ENCODE measurements around the gene RTP3. TPM values are rescaled to one million over a fixed set of nuclear protein-coding genes. Genes with fewer than 3 reads are reported as not detected.
A peak's percentile ranks its signal among the peaks of the same experiment; 100 is the strongest.

The RTP3 gene
- total and polyA plus RNA-seq, 2 of the 8 experiments (the other 6 are each of a cell fraction or from before 2014, with no cell fraction given) = 0.08 TPM; not detected in 1

- Histone ChIP-seq H4K20me1 (replicated peaks in 1 of 2; ENCODE audit: control insufficient read depth in 1 of 2, insufficient read depth in 2 of 2, low read length in 2 of 2) (no peaks in the 10 kb centered on the region), H3K18ac (ENCODE audit: extremely low read depth, low read length) (no peak overlapping the region), H3K4ac (replicated peaks; ENCODE audit: insufficient read length, low read depth, low read length) (no peak overlapping the region), H3K4me3 (ENCODE audit: extremely low read depth in 1 of 4, insufficient read depth in 2 of 4, low read depth in 3 of 4, low read length in 4 of 4) (no peak overlapping the region), H4K91ac (replicated peaks; ENCODE audit: insufficient read length, low read length) (no peak overlapping the region), H3K79me2 (ENCODE audit: control insufficient read depth in 1 of 2, insufficient read depth in 2 of 2, low read length in 2 of 2) (no peaks in the 10 kb centered on the region), H2BK5ac (ENCODE audit: low read depth, low read length) (0 out of 2 replicates have a peak overlapping the region, but pooled peaks have one; percentile 57), H2AK5ac (ENCODE audit: low read depth, low read length) (no peak overlapping the region), H3K9ac (replicated peaks in 1 of 4; ENCODE audit: extremely low read depth in 1 of 4, low read depth in 3 of 4, low read length in 3 of 4) (no peak overlapping the region), H2AFZ (ENCODE audit: low read length) (no peak overlapping the region), H3K23me2 (ENCODE audit: low read depth, low read length) (no peaks in the 10 kb centered on the region), H3K56ac (replicated peaks; ENCODE audit: insufficient read length, low read depth, low read length) (no peak overlapping the region), H3K23ac (ENCODE audit: insufficient read length) (no peak overlapping the region), H4K8ac (ENCODE audit: extremely low read depth, insufficient read depth, low read length) (no peak overlapping the region), H3K27me3 (replicated peaks in 1 of 4; ENCODE audit: control insufficient read depth in 3 of 4, extremely low read depth in 1 of 4, insufficient read depth in 3 of 4, low read length in 3 of 4) (no peaks in the 10 kb centered on the region), H3K36me3 (ENCODE audit: control insufficient read depth in 2 of 4, insufficient read depth in 4 of 4, low read length in 3 of 4) (peaks cover 0 to 2% (median 0%) of the 10 kb centered on the region in 4 experiments; a peak in 1 of 8 replicates), H3K4me1 (replicated peaks in 1 of 4; ENCODE audit: control insufficient read depth in 3 of 4, insufficient read depth in 4 of 4, low read length in 3 of 4) (peaks cover 1 to 6% (median 4%) of the 10 kb centered on the region in 4 experiments; a peak in 5 of 7 replicates), H2BK12ac (ENCODE audit: low read depth, low read length) (no peak overlapping the region), H3K4me2 (ENCODE audit: insufficient read depth in 1 of 2, low read depth in 2 of 2, low read length in 2 of 2) (no peak overlapping the region), H4K5ac (ENCODE audit: insufficient read length, low read depth, low read length) (no peak overlapping the region), H3K14ac (ENCODE audit: insufficient read length) (no peak overlapping the region), H2BK120ac (replicated peaks; ENCODE audit: low read depth, low read length) (no peak overlapping the region), H3K79me1 (ENCODE audit: low read depth, low read length) (no peaks in the 10 kb centered on the region), H2BK20ac (ENCODE audit: low read length) (peak overlapping the region; percentile 52), H2BK15ac (ENCODE audit: low read length) (no peak overlapping the region), H3K27ac (ENCODE audit: low read depth, low read length) (no peak overlapping the region), H3K9me3 (ENCODE audit: insufficient read depth in 2 of 2, low read depth in 1 of 2, low read length in 1 of 2) (no peaks in the 10 kb centered on the region)
- no peak for TF ChIP-seq HDAC6 (IDR thresholded peaks at IDR 0.05; ENCODE audit: low read depth, low read length)
- TF ChIP-seq RFX5 (IDR thresholded peaks at IDR 0.05; ENCODE audit: borderline replicate concordance, low read depth, low read length) = no peak
- FAIRE-seq = no peak
- WGBS, 2 experiments (ENCODE audit: extremely low coverage in 1 of 2, insufficient coverage in 1 of 2, insufficient read length in 1 of 2, insufficient replicate concordance in 2 of 2, low coverage in 1 of 2, low lambda C conversion rate in 2 of 2, missing lambda C conversion rate in 1 of 2) = 93% methylated on average over 9 of the region's 9 CpGs; no CpG with 5 or more reads in 1 of the 2 experiments
- DNase-seq (ENCODE audit: low read depth in 1 of 2, low spot score in 2 of 2) = no peak
- POLR2A ChIA-PET (ENCODE audit: partially characterized antibody) = interaction anchor here (1.0 to 1.5 kb wide), 5 partner anchors 35 to 47 kb away, joined by 3 to 6 read pairs (median 4); a partner anchor contains a TSS
- CTCF ChIA-PET (ENCODE audit: partially characterized antibody) = interaction anchor here (1.1 to 1.7 kb wide), 3 partner anchors 13 to 69 kb away, joined by 3 to 8 read pairs (median 4); no protein-coding TSS in a partner anchor
Observed at GRCh38 chr3:46539443-46540005, 41.7 kb downstream of the RTP3 start.
